IPS DF 6.9 (cell line): ENCODE measurements around the gene BPIFB2.
A peak's percentile ranks its signal among the peaks of the same experiment; 100 is the strongest.

ENCODE experiments used
- DNase-seq: peaks from one replicate; pipeline ENCODE4 v3.0.0-alpha.2; 2013; ENCODE audit warnings: low read depth, low spot score
- H3K27ac ChIP-seq: one replicate; pipeline ENCODE4 v1.5.1; 2013; ENCODE audit warnings: low read length, control low read depth
- H3K27me3 ChIP-seq: 2 replicates; pipeline ENCODE4 v1.6.1; 2013; ENCODE audit warnings: mild to moderate bottlenecking, low read length; ENCODE audit not compliant: control insufficient read depth, insufficient read depth
- H3K36me3 ChIP-seq: 2 replicates; pipeline ENCODE4 v1.6.1; 2013; ENCODE audit warnings: low read length; ENCODE audit not compliant: control insufficient read depth, insufficient read depth
- H3K4me1 ChIP-seq: 2 replicates; pipeline ENCODE4 v1.6.1; 2013; ENCODE audit warnings: low read length; ENCODE audit not compliant: control insufficient read depth, insufficient read depth
- H3K4me3 ChIP-seq: 2 replicates; pipeline ENCODE4 v1.5.1; 2013; ENCODE audit warnings: mild to moderate bottlenecking, low read length
- H3K9me3 ChIP-seq: 2 replicates; pipeline ENCODE4 v1.6.1; 2013; ENCODE audit warnings: low read length, inconsistent platforms; ENCODE audit not compliant: control insufficient read depth, insufficient read depth
- WGBS: extraction: QIAGEN DNeasy Blood & Tissue Kit; methylation state at CpG from one replicate; pipeline ENCODE4 v1.1.7; 2013; ENCODE audit warnings: mixed read lengths, missing lambda C conversion rate; ENCODE audit not compliant: insufficient read length, insufficient coverage; 5-methylcytosine and 5-hydroxymethylcytosine counted together

BPIFB2 gene

GRCh38 chr20:33000802-33001466, 6.6 kb upstream of the BPIFB2 start:
- H3K4me3 ChIP-seq: no peak overlapping the region
- H3K9me3 ChIP-seq: no peaks in the 10 kb centered on the region
- H3K36me3 ChIP-seq: no peaks in the 10 kb centered on the region
- no peak overlapping the region for H3K27ac ChIP-seq
- no peak for DNase-seq
- no peaks in the 10 kb centered on the region for H3K4me1 ChIP-seq
- WGBS: no CpG with 5 or more reads among the region's 9 CpGs
- no peaks in the 10 kb centered on the region for H3K27me3 ChIP-seq

- WGBS: no CpG with 5 or more reads among the region's 7 CpGs
- Histone ChIP-seq H3K9me3 (no peaks in the 10 kb centered on the region), H3K27ac (no peak overlapping the region), H3K4me1 (no peaks in the 10 kb centered on the region), H3K36me3 (no peaks in the 10 kb centered on the region), H3K27me3 (no peaks in the 10 kb centered on the region), H3K4me3 (no peak overlapping the region)
- no peak for DNase-seq
These were observed 5.3 kb upstream of the BPIFB2 start for GRCh38 chr20:33002087-33002808.

DNA sequence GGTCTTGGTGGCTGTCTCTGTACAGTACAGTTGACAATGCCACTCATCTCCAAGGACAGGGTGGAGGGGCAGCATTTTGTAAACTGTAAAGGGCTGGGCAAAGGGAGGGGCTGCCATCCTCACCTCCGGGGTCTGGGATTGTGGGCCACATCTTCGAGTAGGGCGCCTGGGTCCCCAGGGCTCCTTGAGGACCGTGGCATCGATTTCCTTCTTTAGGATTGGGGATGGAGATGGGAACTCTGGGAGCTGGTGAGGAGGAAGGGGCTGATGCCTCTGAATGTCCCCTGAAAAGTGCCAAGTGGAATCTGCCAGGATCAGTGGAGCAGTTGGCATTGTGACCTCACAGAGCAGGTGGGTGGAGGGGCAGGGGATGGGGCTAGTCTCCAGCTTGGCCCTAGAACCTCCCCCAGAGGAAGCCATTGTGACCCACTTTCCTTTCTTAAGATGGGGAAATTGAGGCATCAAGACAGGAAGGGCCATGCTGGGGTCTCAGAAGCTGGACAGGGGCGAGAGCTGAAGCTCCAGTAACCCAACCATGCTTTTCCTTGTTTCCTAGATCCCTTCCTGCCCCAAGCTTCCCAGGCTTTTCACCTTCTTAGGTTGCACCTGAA, 3.3 kb upstream of the BPIFB2 start, which contains the start of gene SUN5:
SUN5 (minus strand) TSS at position 293 of the 611 bp plus-strand sequence; CDS start at position 200, 93 bp downstream.
- DNase-seq: no peak
- H3K9me3 ChIP-seq: no peaks in the 10 kb centered on the region
- no peaks in the 10 kb centered on the region for H3K4me1 ChIP-seq
- no peaks in the 10 kb centered on the region for H3K36me3 ChIP-seq
- H3K27me3 ChIP-seq: no peaks in the 10 kb centered on the region
- WGBS: no CpG with 5 or more reads among the region's 6 CpGs
- H3K4me3 ChIP-seq: no peak within 1 kb of the TSS
- no peak within 1 kb of the TSS for H3K27ac ChIP-seq

DNA sequence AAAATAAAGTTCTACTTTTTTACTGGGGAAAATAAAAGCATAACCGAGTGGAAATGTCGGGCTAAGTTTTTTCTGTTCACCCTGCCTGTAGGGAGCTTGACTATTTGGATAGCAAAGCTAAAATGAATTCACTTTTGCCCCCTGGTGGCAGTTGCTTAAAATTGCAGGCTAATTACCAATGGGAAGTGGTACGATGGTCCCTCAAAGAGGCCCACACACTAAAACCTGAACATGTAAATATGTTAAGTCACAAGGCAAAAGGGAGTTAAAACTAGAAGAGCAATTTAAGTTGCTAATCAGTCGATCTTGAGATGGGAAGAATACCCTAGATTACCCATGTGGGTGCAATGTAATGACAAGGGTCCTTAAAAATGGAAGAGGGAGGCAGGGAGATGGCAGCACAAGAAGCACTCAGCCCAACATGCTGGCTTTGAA, 2.4 kb upstream of the BPIFB2 start:
- H3K4me3 ChIP-seq: no peak overlapping the region
- H3K4me1 ChIP-seq: no peaks in the 10 kb centered on the region; the same call in 1 of the 2 replicates
- H3K36me3 ChIP-seq: no peaks in the 10 kb centered on the region
- no peak overlapping the region for H3K27ac ChIP-seq
- DNase-seq: peak; percentile 43
- H3K27me3 ChIP-seq: no peaks in the 10 kb centered on the region
- no CpG with 5 or more reads among the region's 4 CpGs for WGBS
- H3K9me3 ChIP-seq: no peaks in the 10 kb centered on the region

- WGBS: no CpG with 5 or more reads among the region's 8 CpGs
- no peak for DNase-seq
These were observed 1.4 kb upstream of the BPIFB2 start for GRCh38 chr20:33005908-33006775.

DNA sequence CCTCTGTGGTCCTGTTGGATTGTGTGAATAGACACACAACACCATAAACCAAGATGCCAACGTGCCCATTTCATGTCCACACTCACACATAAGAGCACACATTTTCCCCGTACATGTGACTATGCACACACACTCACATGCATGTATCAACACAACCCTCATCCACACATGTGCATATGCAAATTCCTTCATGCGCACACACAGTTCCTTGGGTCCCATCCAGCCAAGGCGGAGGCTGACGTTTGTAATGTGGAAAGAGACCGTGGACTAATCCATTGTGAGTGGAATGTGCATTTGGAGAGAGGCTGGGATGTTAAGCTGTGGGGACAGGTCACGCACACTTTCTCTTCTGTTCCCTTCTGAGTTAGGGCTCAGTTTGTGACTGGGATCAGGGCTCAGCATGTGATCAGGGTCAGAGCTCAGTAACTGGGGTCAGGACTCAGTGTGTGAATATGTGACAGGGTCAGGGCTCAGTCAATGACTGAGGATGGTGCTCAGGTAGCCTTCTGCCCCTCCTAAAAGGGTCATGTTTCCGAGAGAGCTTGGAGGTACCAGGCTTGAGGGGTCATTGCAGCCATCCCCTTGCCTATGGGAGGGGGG, 628 bp upstream of the BPIFB2 start:
- H3K27me3 ChIP-seq: no peaks in the 10 kb centered on the region
- H3K27ac ChIP-seq: no peak overlapping the region
- no peaks in the 10 kb centered on the region for H3K36me3 ChIP-seq
- no peak overlapping the region for H3K4me3 ChIP-seq
- DNase-seq: no peak
- no peaks in the 10 kb centered on the region for H3K9me3 ChIP-seq
- H3K4me1 ChIP-seq: no peaks in the 10 kb centered on the region; the same call in 1 of the 2 replicates
- no CpG with 5 or more reads among the region's 8 CpGs for WGBS

More at GRCh38 chr20:33005908-33006775, 1.4 kb upstream of the BPIFB2 start:
- no peaks in the 10 kb centered on the region for H3K36me3 ChIP-seq
- no peaks in the 10 kb centered on the region for H3K27me3 ChIP-seq
- no peaks in the 10 kb centered on the region for H3K9me3 ChIP-seq
- no peak overlapping the region for H3K27ac ChIP-seq
- H3K4me3 ChIP-seq: no peak overlapping the region; the same call in 1 of the 2 replicates
- H3K4me1 ChIP-seq: no peaks in the 10 kb centered on the region; the same call in 1 of the 2 replicates

DNA sequence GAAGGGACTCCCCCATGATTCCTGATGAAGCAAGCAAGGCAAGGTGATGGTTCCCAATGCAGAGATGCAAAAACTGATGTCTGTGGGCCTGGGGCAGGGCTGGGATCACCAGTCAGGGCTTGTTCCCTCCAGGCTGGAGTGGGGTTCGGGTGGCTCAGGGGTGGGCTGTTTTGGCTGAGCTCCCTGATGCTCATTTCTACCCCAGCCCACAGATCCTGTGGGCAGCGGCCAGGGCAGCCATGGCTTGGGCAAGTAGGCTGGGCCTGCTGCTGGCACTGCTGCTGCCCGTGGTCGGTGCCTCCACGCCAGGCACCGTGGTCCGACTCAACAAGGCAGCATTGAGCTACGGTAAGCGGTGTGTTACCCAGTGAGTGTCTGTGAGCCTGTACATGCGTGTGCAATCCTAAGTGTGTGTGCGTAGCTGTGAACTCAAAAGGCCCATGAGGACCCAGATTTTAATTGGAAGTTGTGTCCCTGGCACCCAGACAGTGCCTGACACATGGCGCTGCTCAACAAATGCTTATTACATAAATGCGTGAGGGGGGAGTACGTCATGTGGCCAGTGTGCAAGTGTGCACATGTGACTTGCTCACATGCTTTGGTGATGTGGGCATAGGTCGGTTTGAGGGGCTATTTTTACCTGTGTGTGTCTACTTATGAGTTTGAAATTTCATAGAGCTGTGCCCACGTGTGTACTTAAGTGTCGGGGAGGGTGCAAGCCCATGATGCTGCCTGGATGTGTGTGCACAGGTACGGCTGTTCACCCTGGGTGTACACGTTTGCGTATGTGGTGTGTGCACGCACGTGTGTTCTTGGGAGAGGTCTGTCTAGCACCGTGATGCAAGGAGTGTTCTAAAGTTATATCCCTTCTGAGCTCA, 1.1 kb downstream of the BPIFB2 start:
- WGBS: no CpG with 5 or more reads among the region's 23 CpGs
- Histone ChIP-seq H3K4me3 (no peak overlapping the region), H3K9me3 (no peaks in the 10 kb centered on the region), H3K27me3 (no peaks in the 10 kb centered on the region), H3K27ac (no peak overlapping the region), H3K36me3 (no peaks in the 10 kb centered on the region), H3K4me1 (no peaks in the 10 kb centered on the region; the same call in 1 of the 2 replicates)
- no peak for DNase-seq

- no peak overlapping the region for H3K27ac ChIP-seq
- H3K27me3 ChIP-seq: no peaks in the 10 kb centered on the region
- WGBS: no CpG with 5 or more reads among the region's 19 CpGs
- H3K36me3 ChIP-seq: no peaks in the 10 kb centered on the region
- H3K9me3 ChIP-seq: no peaks in the 10 kb centered on the region
- H3K4me3 ChIP-seq: no peak overlapping the region
- no peak for DNase-seq
- H3K4me1 ChIP-seq: no peaks in the 10 kb centered on the region; the same call in 1 of the 2 replicates
These were observed 2.0 kb downstream of the BPIFB2 start for GRCh38 chr20:33009214-33010132.
